Ovary (tissue), 9 donors: ENCODE data around the gene VPS37D. TPM values are rescaled to one million over a fixed set of nuclear protein-coding genes. Genes with fewer than 3 reads are reported as not detected.
"Not testable (repeated sequence)": the region's sequence is repeated elsewhere in the genome, so short reads cannot be mapped to it uniquely, and the experiment has no call there.

Source experiments
- DNase-seq, 5 donors: peaks; one replicate each; pipeline ENCODE4 v3.0.0-alpha.2; 2019 to 2020
- H3K27ac ChIP-seq, 2 donors: fragments of 200-600 bp; one replicate each; pipeline versions ENCODE4 v1.5.1 to v1.8.0; 2019 to 2022
- H3K27me3 ChIP-seq: fragments of 200-600 bp; one replicate; pipeline ENCODE4 v1.8.0; 2022
- H3K36me3 ChIP-seq: fragments of 200-600 bp; sonication (generic); one replicate; pipeline ENCODE4 v1.5.1; 2019
- H3K4me1 ChIP-seq: one replicate; pipeline ENCODE4 v1.8.1; 2013; ENCODE audit warnings: mild to moderate bottlenecking, moderate library complexity; ENCODE audit not compliant: insufficient read depth
- H3K4me3 ChIP-seq: fragments of 200-600 bp; sonication (generic); one replicate; pipeline ENCODE4 v1.5.1; 2017
- H3K9me3 ChIP-seq, 2 donors: fragments of 200-600 bp in 1 of 2; sonication (generic) in 1 of 2; one replicate each; pipeline versions ENCODE4 v1.5.1 to v1.8.1; 2013 to 2019; ENCODE audit warnings: mild to moderate bottlenecking in 1 of 2, moderate library complexity in 1 of 2
- EP300 ChIP-seq: sonication (generic); formaldehyde crosslinking; IDR thresholded peaks from one replicate; pipeline ENCODE4 v1.6.1; 2017; ENCODE audit warnings: antibody characterized with exemption
- POLR2A ChIP-seq: fragments of 450-650 bp; IDR thresholded peaks from one replicate; pipeline ENCODE4 v1.6.1; 2017; ENCODE audit warnings: antibody characterized with exemption, mild to moderate bottlenecking, moderate library complexity
- WGBS, 3 donors: extraction: QIAGEN DNeasy Blood & Tissue Kit in 1 of 3; methylation state at CpG; one replicate each; pipeline versions ENCODE4 v1.1.5 to v1.1.7; 2013 to 2017; 5-methylcytosine and 5-hydroxymethylcytosine counted together
- intact Hi-C, 4 donors: fragments of 100-400 bp; cut with DNase I; formaldehyde crosslinking; loops; one replicate each; pipeline versions ENCODE4 v1.11.0 to v1.15.1; 2022 to 2023
- polyA plus RNA-seq, 2 donors: library from polyadenylated mRNA; stranded (reverse); fragments of 200-250 nt in 1 of 2; fragments of 350-450 nt in 1 of 2; fragmentation: Illumina TruSeq in 1 of 2; extraction: RNeasy Lipid Tissue Mini Kit (QIAGEN cat#74804) in 1 of 2; gene quantifications; one replicate each; pipeline ENCODE4 v1.2.3, GENCODE V29; 2013 to 2014
- total RNA-seq, 7 donors: library from RNA; depleted of rRNA in 2 of 7; stranded (reverse); fragments of >200 nt in 2 of 7; fragmentation: NEBNext Ultra II Directional in 3 of 7; extraction: Animal tissue kit (Norgen Biotek cat#: 25700) in 3 of 7; gene quantifications; one replicate each; pipeline versions ENCODE4 v1.1.0 to v1.2.4, GENCODE V29; 2016 to 2023
- TF ChIP-seq, protein P1 (sequence below), 3 donors: fragments of 450-650 bp in 2 of 3; fragments of 200-600 bp in 1 of 3; IDR thresholded peaks; one replicate each; pipeline versions ENCODE4 v1.5.1 to v1.8.0; 2016 to 2022; ENCODE audit warnings: antibody characterized with exemption in 3 of 3, mild to moderate bottlenecking in 1 of 3
- donor health status: DM: no; HTN: no; CAD: no; lungs with moderate emphysema.
- donor health status: DM: no; HTN: no; CAD: no.
- donor health status: Bipolar disorder and iron deficiency.
- donor health status: DM: yes; HTN: yes; CAD: no.
- donor health status: DM: no; HTN: no; CAD: no.
- donor health status: DM: yes; HTN: yes; CAD: no.

Gene VPS37D
- total and polyA plus RNA-seq, 9 donors = 0.28 to 8.8 (median 6.1) TPM

- Histone ChIP-seq H3K4me3 (no peak overlapping the region), H3K4me1 (peaks cover 12% of the 10 kb centered on the region), H3K27ac (no peak overlapping the region), H3K36me3 (no peaks in the 10 kb centered on the region), H3K9me3 (no peaks in the 10 kb centered on the region), H3K27me3 (no peaks in the 10 kb centered on the region)
- TF ChIP-seq, protein P1, sequence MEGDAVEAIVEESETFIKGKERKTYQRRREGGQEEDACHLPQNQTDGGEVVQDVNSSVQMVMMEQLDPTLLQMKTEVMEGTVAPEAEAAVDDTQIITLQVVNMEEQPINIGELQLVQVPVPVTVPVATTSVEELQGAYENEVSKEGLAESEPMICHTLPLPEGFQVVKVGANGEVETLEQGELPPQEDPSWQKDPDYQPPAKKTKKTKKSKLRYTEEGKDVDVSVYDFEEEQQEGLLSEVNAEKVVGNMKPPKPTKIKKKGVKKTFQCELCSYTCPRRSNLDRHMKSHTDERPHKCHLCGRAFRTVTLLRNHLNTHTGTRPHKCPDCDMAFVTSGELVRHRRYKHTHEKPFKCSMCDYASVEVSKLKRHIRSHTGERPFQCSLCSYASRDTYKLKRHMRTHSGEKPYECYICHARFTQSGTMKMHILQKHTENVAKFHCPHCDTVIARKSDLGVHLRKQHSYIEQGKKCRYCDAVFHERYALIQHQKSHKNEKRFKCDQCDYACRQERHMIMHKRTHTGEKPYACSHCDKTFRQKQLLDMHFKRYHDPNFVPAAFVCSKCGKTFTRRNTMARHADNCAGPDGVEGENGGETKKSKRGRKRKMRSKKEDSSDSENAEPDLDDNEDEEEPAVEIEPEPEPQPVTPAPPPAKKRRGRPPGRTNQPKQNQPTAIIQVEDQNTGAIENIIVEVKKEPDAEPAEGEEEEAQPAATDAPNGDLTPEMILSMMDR (IDR thresholded peaks at IDR 0.05) = no peak
- TF ChIP-seq POLR2A (no peak), EP300 (no peak)
- 82 to 88% (median 85%) methylated on average over 25 of the region's 25 CpGs for WGBS, 3 donors
- intact Hi-C loops = no loop called here
- no peak for DNase-seq
Observed at GRCh38 chr7:73706126-73707044, 38.8 kb downstream of the VPS37D start.

DNA sequence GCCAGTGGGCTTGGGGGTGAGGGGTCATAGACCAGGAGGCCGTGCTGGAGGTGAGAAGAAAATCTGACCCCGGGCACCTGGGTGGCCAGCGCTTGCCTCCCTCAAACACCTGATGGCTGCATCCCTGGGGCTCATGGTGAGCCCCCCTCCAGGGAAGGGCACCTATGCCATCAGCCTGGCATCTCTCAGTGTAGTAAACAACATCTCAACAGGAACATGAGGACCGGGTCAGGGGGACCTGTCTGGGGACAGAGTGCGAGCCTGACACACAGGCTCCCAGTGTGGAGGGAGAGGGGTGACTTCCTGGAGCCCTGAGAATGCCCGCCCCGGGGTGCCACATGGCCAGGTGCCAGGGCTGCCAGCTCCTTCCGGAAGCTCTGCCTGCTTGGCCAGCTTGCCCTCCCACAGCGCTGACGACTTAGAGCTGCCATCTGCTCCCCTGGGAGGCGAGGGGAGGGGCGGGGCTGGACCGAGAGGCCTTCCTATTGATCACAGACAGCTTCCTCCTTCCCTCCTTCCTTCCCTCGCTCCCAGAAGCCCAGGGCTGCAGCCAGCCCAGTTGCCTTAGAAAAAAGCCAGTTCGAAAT is 39.5 kb downstream of the VPS37D start:
- Histone ChIP-seq H3K4me3 (no peak overlapping the region), H3K27ac (no peak overlapping the region), H3K36me3 (no peaks in the 10 kb centered on the region), H3K27me3 (no peaks in the 10 kb centered on the region), H3K4me1 (peaks cover 12% of the 10 kb centered on the region), H3K9me3 (no peaks in the 10 kb centered on the region)
- intact Hi-C loops = no loop called here
- WGBS, 3 donors = 77 to 80% (median 79%) methylated on average over 13 to 15 of the region's 15 CpGs
- DNase-seq = peak in 1 of 5 donors; percentile 43
- no peak for TF ChIP-seq EP300
- TF ChIP-seq, protein P1 (IDR thresholded peaks at IDR 0.05) = no peak
- TF ChIP-seq POLR2A = no peak

DNA sequence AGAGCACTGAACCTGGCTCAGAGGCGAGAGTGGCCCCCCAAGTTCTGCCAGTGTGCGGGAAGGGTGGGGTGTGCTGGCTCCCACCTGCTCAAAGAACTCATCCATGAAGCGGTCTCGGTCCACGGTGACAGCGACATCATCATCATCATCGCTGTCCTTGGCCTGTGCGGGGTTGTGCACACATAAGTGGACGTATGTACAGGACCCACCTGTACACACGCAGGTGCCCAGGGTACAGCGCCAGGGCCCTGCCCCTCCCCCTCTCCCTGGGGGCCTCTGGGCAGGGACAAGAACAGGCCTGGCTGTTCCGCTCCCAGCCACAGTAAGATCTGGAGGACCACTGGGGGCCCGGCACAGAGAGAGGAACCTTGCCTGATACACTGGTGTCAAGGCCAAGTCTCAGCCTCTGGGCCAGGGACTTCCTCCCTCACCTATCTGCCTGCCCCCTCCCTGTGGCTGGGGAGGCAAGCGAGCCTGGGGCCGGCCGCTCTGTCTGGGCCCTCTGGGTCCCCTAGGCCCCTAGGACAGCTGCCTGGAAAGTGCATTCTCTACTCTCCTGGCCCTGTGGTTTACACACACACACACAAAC is 41.4 kb downstream of the VPS37D start:
- H3K27me3 ChIP-seq = no peaks in the 10 kb centered on the region
- DNase-seq = no peak
- H3K36me3 ChIP-seq = no peaks in the 10 kb centered on the region
- intact Hi-C loops = no loop called here
- no peaks in the 10 kb centered on the region for H3K9me3 ChIP-seq
- WGBS, 3 donors = 86 to 92% (median 86%) methylated on average over 16 of the region's 16 CpGs
- TF ChIP-seq EP300 (no peak), POLR2A (no peak)
- TF ChIP-seq, protein P1 (IDR thresholded peaks at IDR 0.05) = no peak
- peaks cover 6% of the 10 kb centered on the region for H3K4me1 ChIP-seq
- no peak overlapping the region for H3K27ac ChIP-seq
- H3K4me3 ChIP-seq = no peak overlapping the region

- no peak overlapping the region for H3K27ac ChIP-seq
- no peak overlapping the region for H3K4me3 ChIP-seq
- TF ChIP-seq, protein P1 (IDR thresholded peaks at IDR 0.05) = no peak
- TF ChIP-seq POLR2A = no peak
- no peak for TF ChIP-seq EP300
- intact Hi-C loops = no loop called here
- no peaks in the 10 kb centered on the region for H3K4me1 ChIP-seq
- H3K9me3 ChIP-seq = no peaks in the 10 kb centered on the region
- H3K36me3 ChIP-seq = no peaks in the 10 kb centered on the region
- no peaks in the 10 kb centered on the region for H3K27me3 ChIP-seq
- WGBS, 3 donors = 91 to 100% (median 94%) methylated on average over 1 of the region's 1 CpG
- DNase-seq = no peak
Observed at GRCh38 chr7:73712773-73713172, 45.1 kb downstream of the VPS37D start.

GRCh38 chr7:73713319-73713718 is 45.7 kb downstream of the VPS37D start:
- WGBS, 3 donors = 92 to 96% (median 93%) methylated on average over 6 of the region's 6 CpGs
- H3K27ac ChIP-seq, H3K27me3 ChIP-seq, H3K9me3 ChIP-seq, H3K4me1 ChIP-seq, H3K4me3 ChIP-seq, H3K36me3 ChIP-seq, DNase-seq, intact Hi-C loops: not testable (repeated sequence)
